ENCODE results near the gene CD84.

DNA sequence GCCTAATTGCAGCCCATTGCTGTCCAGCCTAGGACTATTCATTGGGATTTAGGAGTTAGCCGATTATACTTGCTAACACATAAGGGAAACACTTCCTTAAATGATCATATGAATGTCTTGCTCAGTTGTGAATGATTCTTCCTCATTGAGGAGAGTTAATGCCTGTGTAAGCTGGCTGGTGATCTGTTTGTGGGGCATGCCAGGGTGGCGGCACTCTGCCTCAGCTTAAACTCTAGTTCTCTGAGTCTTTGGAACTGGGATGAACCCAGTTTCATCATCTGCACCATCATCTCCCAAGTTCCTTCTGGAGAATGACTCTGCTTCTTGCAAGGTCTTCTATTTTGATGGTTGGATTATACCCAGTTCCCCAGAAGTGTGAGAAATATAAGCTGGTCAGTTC lies 32.4 kb downstream of the CD84 start:
- TF ChIP-seq, protein P1, sequence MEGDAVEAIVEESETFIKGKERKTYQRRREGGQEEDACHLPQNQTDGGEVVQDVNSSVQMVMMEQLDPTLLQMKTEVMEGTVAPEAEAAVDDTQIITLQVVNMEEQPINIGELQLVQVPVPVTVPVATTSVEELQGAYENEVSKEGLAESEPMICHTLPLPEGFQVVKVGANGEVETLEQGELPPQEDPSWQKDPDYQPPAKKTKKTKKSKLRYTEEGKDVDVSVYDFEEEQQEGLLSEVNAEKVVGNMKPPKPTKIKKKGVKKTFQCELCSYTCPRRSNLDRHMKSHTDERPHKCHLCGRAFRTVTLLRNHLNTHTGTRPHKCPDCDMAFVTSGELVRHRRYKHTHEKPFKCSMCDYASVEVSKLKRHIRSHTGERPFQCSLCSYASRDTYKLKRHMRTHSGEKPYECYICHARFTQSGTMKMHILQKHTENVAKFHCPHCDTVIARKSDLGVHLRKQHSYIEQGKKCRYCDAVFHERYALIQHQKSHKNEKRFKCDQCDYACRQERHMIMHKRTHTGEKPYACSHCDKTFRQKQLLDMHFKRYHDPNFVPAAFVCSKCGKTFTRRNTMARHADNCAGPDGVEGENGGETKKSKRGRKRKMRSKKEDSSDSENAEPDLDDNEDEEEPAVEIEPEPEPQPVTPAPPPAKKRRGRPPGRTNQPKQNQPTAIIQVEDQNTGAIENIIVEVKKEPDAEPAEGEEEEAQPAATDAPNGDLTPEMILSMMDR (conservative IDR thresholded peaks at IDR 0.05; ENCODE audit: low read depth, low read length): no peak
- no peak for TF ChIP-seq EZH2 (IDR thresholded peaks at IDR 0.05; ENCODE audit: low read length, unreplicated experiment)

Measured in PC-3 (cell line).